C4-2B (cell line): Measurements from ENCODE around the gene CLCNKB.

Source experiments
- CTCF ChIP-seq: fragments of 450-650 bp; conservative IDR thresholded peaks from 2 replicates; pipeline ENCODE4 v1.5.1; 2017; ENCODE audit warnings: mild to moderate bottlenecking
- ZFX ChIP-seq: fragments of 450-650 bp; IDR thresholded peaks from 2 replicates; pipeline ENCODE4 v1.6.1; 2017

GRCh38 chr1:16013908-16014258, 29.7 kb upstream of the CLCNKB start:
- TF ChIP-seq CTCF (no peak), ZFX (no peak)
